Aorta (tissue), 5 donors: ENCODE measurements around the gene A1BG. TPM values are rescaled to one million over a fixed set of nuclear protein-coding genes. Genes with fewer than 3 reads are reported as not detected.

Experiments
- ATAC-seq: fragments of 200-7000 bp; cut with Tn5 transposase; one replicate; pipeline ENCODE4 v1.9.1; 2022; ENCODE audit warnings: moderate library complexity; ENCODE audit not compliant: low FRiP score
- DNase-seq, 2 donors: peaks; one replicate each; pipeline ENCODE4 v3.0.0-alpha.2; 2020
- H3K27ac ChIP-seq, 2 donors: one replicate each; pipeline ENCODE4 v1.5.1; 2013; ENCODE audit warnings: low read length in 2 of 2, mild to moderate bottlenecking in 2 of 2, moderate library complexity in 2 of 2, control low read depth in 1 of 2, inconsistent platforms in 1 of 2, low read depth in 1 of 2
- H3K27me3 ChIP-seq, 2 donors: one replicate each; pipeline ENCODE4 v1.6.1; 2013; ENCODE audit warnings: control low read depth in 1 of 2, low read length in 1 of 2, mild to moderate bottlenecking in 1 of 2, moderate library complexity in 1 of 2; ENCODE audit not compliant: insufficient read depth in 2 of 2, control insufficient read depth in 1 of 2
- H3K36me3 ChIP-seq, 2 donors: one replicate each; pipeline ENCODE4 v1.6.1; 2013; ENCODE audit warnings: control low read depth in 1 of 2, low read length in 1 of 2, mild to moderate bottlenecking in 1 of 2; ENCODE audit not compliant: insufficient read depth in 2 of 2, control insufficient read depth in 1 of 2
- H3K4me1 ChIP-seq, 2 donors: one replicate each; pipeline ENCODE4 v1.6.1; 2013; ENCODE audit warnings: low read length in 2 of 2, control low read depth in 1 of 2, mild to moderate bottlenecking in 1 of 2, moderate library complexity in 1 of 2; ENCODE audit not compliant: insufficient read depth in 2 of 2, control insufficient read depth in 1 of 2
- H3K4me3 ChIP-seq, 2 donors: one replicate each; pipeline ENCODE4 v1.5.1; 2013; ENCODE audit warnings: low read length in 2 of 2, control low read depth in 1 of 2, mild to moderate bottlenecking in 1 of 2
- H3K9me3 ChIP-seq: one replicate; pipeline ENCODE4 v1.6.1; 2013; ENCODE audit warnings: mild to moderate bottlenecking, low read length; ENCODE audit not compliant: control insufficient read depth
- WGBS, 2 donors: extraction: QIAGEN DNeasy Blood & Tissue Kit; methylation state at CpG; one replicate each; pipeline ENCODE4 v1.1.7; 2013; 5-methylcytosine and 5-hydroxymethylcytosine counted together
- intact Hi-C, 2 donors: fragments of 100-400 bp; cut with DNase I; formaldehyde crosslinking; loops; one replicate each; pipeline versions ENCODE4 v1.14.2 to v1.15.0; 2022
- microRNA-seq, 2 donors: library from miRNA; unstranded; fragments of <30 nt; microRNA quantifications; one replicate each; pipeline ENCODE4 v1.2.0, GENCODE V29; 2020
- polyA plus RNA-seq, 2 donors: library from polyadenylated mRNA; stranded (reverse); fragments of 200-250 nt; gene quantifications; one replicate each; pipeline ENCODE4 v1.2.3, GENCODE V29; 2013
- total RNA-seq, 2 donors: library from RNA; stranded (reverse); fragmentation: NEBNext Ultra II Directional; extraction: Animal tissue kit (Norgen Biotek cat#: 25700); gene quantifications; one replicate each; pipeline ENCODE4 v1.2.1, GENCODE V29; 2021
- donor health status: healthy with polysubstance abuse.
- donor health status: Bipolar disorder and iron deficiency.
- donor health status: DM: no; HTN: no; CAD: no.
- donor health status: DM: no; HTN: no; CAD: no.
- donor health status: DM: yes; HTN: yes; CAD: no.

Gene A1BG
- total and polyA plus RNA-seq, 4 donors = 9.7 to 81.6 (median 16.4) TPM

- Histone ChIP-seq H3K27ac (peak overlapping the region in 1 of 2 donors; percentile 52), H3K9me3 (peaks cover 2% of the 10 kb centered on the region), H3K4me1 (peaks cover 0 to 6% of the 10 kb centered on the region in 2 donors), H3K4me3 (peak overlapping the region in 1 of 2 donors; percentile 50), H3K36me3 (peaks cover 0 to 5% of the 10 kb centered on the region in 2 donors), H3K27me3 (no peaks in the 10 kb centered on the region)
- intact Hi-C loops = loop anchor here (1.0 to 5.0 kb wide), 3 partner anchors 23 to 122 kb away; partner anchors contain the start of genes ZNF8 (in 2 of the 2) and ZNF274 (in 1 of the 2)
- WGBS, 2 donors = 7 to 15% methylated on average over 7 of the region's 7 CpGs
- ATAC-seq = no peak
- no peak for DNase-seq
Measured at GRCh38 chr19:58304748-58305064, 48.6 kb downstream of the A1BG start.

DNA sequence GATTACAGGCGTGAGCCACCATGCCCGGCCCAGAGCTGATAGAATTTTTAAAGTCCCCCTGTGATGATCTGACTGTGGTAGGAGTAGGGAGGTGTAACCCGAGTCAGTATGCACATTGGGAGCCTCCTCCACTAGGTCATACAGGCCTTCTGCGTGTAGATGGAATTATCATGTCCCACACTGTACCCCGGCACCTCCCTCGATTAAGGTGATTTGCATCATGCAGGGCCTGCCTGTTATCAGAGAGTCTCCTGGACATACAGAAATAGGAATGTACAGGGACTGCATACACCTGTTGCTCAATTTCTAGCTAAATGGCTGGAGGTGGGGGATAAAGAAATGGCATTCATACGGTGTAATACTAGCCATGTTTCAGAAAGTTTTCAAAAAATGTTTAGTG lies 49.0 kb downstream of the A1BG start:
- Histone ChIP-seq H3K4me1 (peaks cover 0 to 6% of the 10 kb centered on the region in 2 donors), H3K36me3 (peaks cover 0 to 5% of the 10 kb centered on the region in 2 donors), H3K27ac (peak overlapping the region in 1 of 2 donors; percentile 52), H3K9me3 (peaks cover 2% of the 10 kb centered on the region), H3K4me3 (no peak overlapping the region), H3K27me3 (no peaks in the 10 kb centered on the region)
- ATAC-seq (no peak), DNase-seq (no peak)
- WGBS, 2 donors = 80 to 84% methylated on average over 7 of the region's 7 CpGs
- intact Hi-C loops = loop anchor here (2.0 to 5.0 kb wide), 2 partner anchors 25 to 122 kb away; partner anchors contain the start of genes ZNF8 (in 2 of the 2) and ZNF274 (in 1 of the 2)

DNA sequence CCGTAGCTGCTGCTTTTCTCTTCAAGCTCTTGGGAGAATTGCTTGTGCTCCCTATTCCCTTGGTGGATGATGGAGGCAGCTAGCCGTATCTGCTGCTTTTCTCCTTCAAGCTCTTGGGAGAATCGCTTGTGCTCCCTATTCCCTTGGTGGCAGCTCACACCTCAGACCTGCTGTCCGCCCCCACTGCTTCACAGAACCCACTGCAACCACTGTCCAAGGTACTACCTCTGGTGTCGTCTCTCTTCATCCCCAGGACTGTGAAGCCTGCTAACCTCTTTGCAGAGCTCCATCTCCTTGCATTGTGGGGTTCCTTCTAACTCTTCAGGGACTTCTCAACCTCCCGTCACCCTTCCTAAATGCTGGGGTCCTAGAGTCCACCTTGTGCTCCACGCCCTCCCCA lies 52.7 kb downstream of the A1BG start:
- intact Hi-C loops = loop anchor here in 1 of 2 donors (5.0 kb wide), 1 partner anchor 118 kb away; the partner anchor contains the start of gene ZNF274
- 87 to 91% methylated on average over 7 of the region's 7 CpGs for WGBS, 2 donors

DNA sequence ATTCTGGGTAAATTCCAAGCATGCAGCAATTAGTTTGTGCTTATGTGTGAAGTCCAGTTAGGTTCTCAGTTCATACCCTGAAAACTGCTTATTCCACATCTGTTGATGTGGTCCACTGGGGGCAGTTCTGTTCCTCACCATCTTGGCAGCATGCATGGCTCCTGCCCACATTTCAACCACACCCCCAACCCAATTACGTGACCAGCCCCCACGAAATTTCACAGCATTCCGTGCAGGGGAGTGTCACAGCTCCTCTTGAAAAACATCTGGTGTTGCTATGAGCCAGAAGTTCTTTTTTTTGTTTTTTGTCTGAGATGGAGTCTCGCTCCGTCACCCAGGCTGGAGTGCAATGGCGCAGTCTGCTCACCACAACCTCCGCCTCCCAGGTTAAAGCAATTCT lies 57.2 kb downstream of the A1BG start:
- Histone ChIP-seq H3K27ac (no peak overlapping the region), H3K4me3 (no peak overlapping the region), H3K4me1 (no peaks in the 10 kb centered on the region), H3K27me3 (no peaks in the 10 kb centered on the region), H3K9me3 (peaks cover 23% of the 10 kb centered on the region), H3K36me3 (peaks cover 0 to 29% of the 10 kb centered on the region in 2 donors)
- ATAC-seq = no peak
- no peak for DNase-seq
- intact Hi-C loops = no loop called here
- 94 to 97% methylated on average over 7 of the region's 7 CpGs for WGBS, 2 donors

More for the DNA sequence above, 52.7 kb downstream of the A1BG start:
- Histone ChIP-seq H3K4me1 (no peaks in the 10 kb centered on the region), H3K27me3 (no peaks in the 10 kb centered on the region), H3K36me3 (peaks cover 0 to 5% of the 10 kb centered on the region in 2 donors), H3K9me3 (peaks cover 2% of the 10 kb centered on the region), H3K4me3 (no peak overlapping the region), H3K27ac (no peak overlapping the region)
- DNase-seq (no peak), ATAC-seq (no peak)

Small RNA genes within 50 kb of the gene (microRNA-seq; reads per million reads assigned to microRNA genes)
- gene MIR4754 = 0 reads per million in 2 donors
- 0 reads per million in 2 donors for gene MIR6806

Other genes with a start within 250 kb of the A1BG start
- 10 to 100 TPM in 1 of 2 donors, 1 to 10 TPM in 1; 9.4 to 10.6 TPM for gene ZNF329, start 202.7 kb downstream of the A1BG start, total RNA-seq
- 1 to 10 TPM; 4.1 to 5.5 TPM for gene ZNF329, start 202.7 kb downstream of the A1BG start, polyA plus RNA-seq
- gene ZNF274, start 170.4 kb downstream of the A1BG start, total RNA-seq = 10 to 100 TPM; 25.5 to 26.0 TPM
- gene ZNF274, start 170.4 kb downstream of the A1BG start, polyA plus RNA-seq = 10 to 100 TPM in 1 of 2 donors, 1 to 10 TPM in 1; 4.1 to 14.6 TPM
- gene ZNF544, start 124.6 kb downstream of the A1BG start, total RNA-seq = 10 to 100 TPM; 16.5 to 26.2 TPM
- 10 to 100 TPM; 11.2 to 15.4 TPM for gene ZNF544, start 124.6 kb downstream of the A1BG start, polyA plus RNA-seq
- gene ZNF8, start 74.5 kb downstream of the A1BG start, total RNA-seq = 1 to 10 TPM; 5.9 to 7.8 TPM
- 1 to 10 TPM in 1 of 2 donors, under 1 TPM in 1; 0.38 to 1.9 TPM for gene ZNF8, start 74.5 kb downstream of the A1BG start, polyA plus RNA-seq
- gene ERVK3-1, start 48.1 kb downstream of the A1BG start, total RNA-seq = 10 to 100 TPM; 33.6 to 34.3 TPM
- 10 to 100 TPM; 26.4 to 48.1 TPM for gene ERVK3-1, start 48.1 kb downstream of the A1BG start, polyA plus RNA-seq
- 1 to 10 TPM; 2.2 to 3.1 TPM for gene ZSCAN22, start 26.5 kb downstream of the A1BG start, total RNA-seq
- gene ZSCAN22, start 26.5 kb downstream of the A1BG start, polyA plus RNA-seq = under 1 TPM; 0.25 to 0.43 TPM
- gene ZNF497, start 9.3 kb upstream of the A1BG start, total RNA-seq = under 1 TPM; 0.32 to 0.87 TPM
- under 1 TPM in 1 of 2 donors, not detected in 1; 0.79 TPM for gene ZNF497, start 9.3 kb upstream of the A1BG start, polyA plus RNA-seq
- gene ZNF837, start 27.5 kb upstream of the A1BG start, total RNA-seq = 1 to 10 TPM in 1 of 2 donors, under 1 TPM in 1; 0.65 to 1.8 TPM
- 1 to 10 TPM in 1 of 2 donors, under 1 TPM in 1; 0.75 to 1.2 TPM for gene ZNF837, start 27.5 kb upstream of the A1BG start, polyA plus RNA-seq
- 100 to 1,000 TPM; 609 to 674 TPM for gene RPS5, start 33.8 kb upstream of the A1BG start, total RNA-seq
- 1,000 to 10,000 TPM; 1,453 to 1,636 TPM for gene RPS5, start 33.8 kb upstream of the A1BG start, polyA plus RNA-seq
- gene RNF225, start 42.2 kb upstream of the A1BG start, total RNA-seq = not detected
- gene RNF225, start 42.2 kb upstream of the A1BG start, polyA plus RNA-seq = not detected
- gene ZNF584, start 55.2 kb upstream of the A1BG start, total RNA-seq = 10 to 100 TPM; 11.8 to 13.4 TPM
- 10 to 100 TPM in 1 of 2 donors, under 1 TPM in 1; 0.75 to 10.3 TPM for gene ZNF584, start 55.2 kb upstream of the A1BG start, polyA plus RNA-seq
- 1 to 10 TPM; 4.5 to 5.4 TPM for gene ZNF132, start 86.7 kb upstream of the A1BG start, total RNA-seq
- 1 to 10 TPM in 1 of 2 donors, under 1 TPM in 1; 0.38 to 1.4 TPM for gene ZNF132, start 86.7 kb upstream of the A1BG start, polyA plus RNA-seq
- gene ZNF324B, start 98.1 kb upstream of the A1BG start, total RNA-seq = 1 to 10 TPM; 4.6 to 5.7 TPM
- 1 to 10 TPM; 1.5 to 2.3 TPM for gene ZNF324B, start 98.1 kb upstream of the A1BG start, polyA plus RNA-seq
- 10 to 100 TPM; 10.8 to 14.1 TPM for gene ZNF324, start 113.6 kb upstream of the A1BG start, total RNA-seq
- gene ZNF324, start 113.6 kb upstream of the A1BG start, polyA plus RNA-seq = 1 to 10 TPM; 2.3 to 4.6 TPM
- gene ZNF446, start 122.9 kb upstream of the A1BG start, total RNA-seq = 1 to 10 TPM; 6.4 to 9.9 TPM
- 10 to 100 TPM; 10.4 to 26.1 TPM for gene ZNF446, start 122.9 kb upstream of the A1BG start, polyA plus RNA-seq
- gene SLC27A5, start 158.5 kb upstream of the A1BG start, total RNA-seq = 1 to 10 TPM; 8.1 to 9.8 TPM
- gene SLC27A5, start 158.5 kb upstream of the A1BG start, polyA plus RNA-seq = 10 to 100 TPM; 12.5 to 24.6 TPM
- gene ZBTB45, start 166.3 kb upstream of the A1BG start, total RNA-seq = 10 to 100 TPM; 12.2 to 15.6 TPM
- gene ZBTB45, start 166.3 kb upstream of the A1BG start, polyA plus RNA-seq = 1 to 10 TPM; 3.0 to 8.1 TPM
- gene TRIM28, start 190.6 kb upstream of the A1BG start, total RNA-seq = 100 to 1,000 TPM; 167 to 179 TPM
- 100 to 1,000 TPM in 1 of 2 donors, 10 to 100 TPM in 1; 76.5 to 210 TPM for gene TRIM28, start 190.6 kb upstream of the A1BG start, polyA plus RNA-seq
- 10 to 100 TPM; 94.9 to 99.8 TPM for gene CHMP2A, start 201.6 kb upstream of the A1BG start, total RNA-seq
- gene CHMP2A, start 201.6 kb upstream of the A1BG start, polyA plus RNA-seq = 100 to 1,000 TPM; 186 to 208 TPM
- 10 to 100 TPM; 47.5 to 57.7 TPM for gene UBE2M, start 205.1 kb upstream of the A1BG start, total RNA-seq
- 10 to 100 TPM; 47.1 to 51.2 TPM for gene UBE2M, start 205.1 kb upstream of the A1BG start, polyA plus RNA-seq
- 10 to 100 TPM; 17.7 to 31.9 TPM for gene MZF1, start 219.8 kb upstream of the A1BG start, total RNA-seq
- gene MZF1, start 219.8 kb upstream of the A1BG start, polyA plus RNA-seq = 10 to 100 TPM in 1 of 2 donors, 1 to 10 TPM in 1; 6.3 to 81.5 TPM